GM12873 (cell line): ENCODE data around the gene ID1.

Experiments
- TF ChIP-seq, protein P1 (sequence below): IDR thresholded peaks from 2 replicates; pipeline ENCODE4 v1.5.1; 2012; ENCODE audit warnings: low read depth, mild to moderate bottlenecking, moderate library complexity, low read length, control low read depth; ENCODE audit not compliant: insufficient read depth; ENCODE audit errors: missing control alignments

The ID1 gene

DNA sequence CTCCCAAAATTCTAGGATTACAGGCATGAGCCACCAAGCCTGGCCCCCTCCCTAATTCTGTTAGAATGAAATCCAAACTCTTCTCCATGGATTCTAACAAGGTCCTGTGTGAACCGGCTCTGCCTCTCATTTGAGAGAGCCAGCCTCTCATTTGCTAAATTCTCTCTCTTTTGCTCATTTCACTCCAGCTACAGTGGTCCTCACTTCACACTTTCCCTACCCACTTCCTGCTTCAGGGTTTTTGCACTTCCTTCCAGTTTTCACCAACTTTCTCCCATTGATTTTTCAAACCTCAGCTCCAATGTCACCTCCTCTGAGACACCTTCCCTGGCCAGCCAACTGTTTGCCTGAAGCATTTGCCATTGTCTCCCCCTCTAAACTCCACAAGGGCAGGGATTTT, 37.7 kb downstream of the ID1 start:
- TF ChIP-seq, protein P1, sequence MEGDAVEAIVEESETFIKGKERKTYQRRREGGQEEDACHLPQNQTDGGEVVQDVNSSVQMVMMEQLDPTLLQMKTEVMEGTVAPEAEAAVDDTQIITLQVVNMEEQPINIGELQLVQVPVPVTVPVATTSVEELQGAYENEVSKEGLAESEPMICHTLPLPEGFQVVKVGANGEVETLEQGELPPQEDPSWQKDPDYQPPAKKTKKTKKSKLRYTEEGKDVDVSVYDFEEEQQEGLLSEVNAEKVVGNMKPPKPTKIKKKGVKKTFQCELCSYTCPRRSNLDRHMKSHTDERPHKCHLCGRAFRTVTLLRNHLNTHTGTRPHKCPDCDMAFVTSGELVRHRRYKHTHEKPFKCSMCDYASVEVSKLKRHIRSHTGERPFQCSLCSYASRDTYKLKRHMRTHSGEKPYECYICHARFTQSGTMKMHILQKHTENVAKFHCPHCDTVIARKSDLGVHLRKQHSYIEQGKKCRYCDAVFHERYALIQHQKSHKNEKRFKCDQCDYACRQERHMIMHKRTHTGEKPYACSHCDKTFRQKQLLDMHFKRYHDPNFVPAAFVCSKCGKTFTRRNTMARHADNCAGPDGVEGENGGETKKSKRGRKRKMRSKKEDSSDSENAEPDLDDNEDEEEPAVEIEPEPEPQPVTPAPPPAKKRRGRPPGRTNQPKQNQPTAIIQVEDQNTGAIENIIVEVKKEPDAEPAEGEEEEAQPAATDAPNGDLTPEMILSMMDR, result no peak

DNA sequence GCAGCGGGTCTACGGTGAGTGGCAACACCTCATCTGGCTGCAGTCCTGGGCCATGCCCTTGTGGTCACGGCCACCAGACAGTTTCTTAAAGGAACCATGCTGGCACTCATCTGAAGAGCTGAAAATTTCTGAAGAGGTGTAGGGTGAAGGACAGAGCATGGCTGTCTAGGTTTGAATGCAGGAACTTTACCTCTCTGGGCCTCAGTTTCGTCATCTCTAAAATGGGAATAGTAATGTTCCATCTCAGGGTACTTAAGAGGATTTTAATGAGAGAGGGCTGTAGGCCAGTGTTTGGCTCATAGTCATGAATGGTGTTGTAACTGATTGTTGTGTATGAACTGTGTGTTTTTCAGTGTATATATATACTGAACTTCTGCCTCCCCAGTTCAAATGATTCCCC, 38.4 kb downstream of the ID1 start:
- TF ChIP-seq, protein P1, result no peak

DNA sequence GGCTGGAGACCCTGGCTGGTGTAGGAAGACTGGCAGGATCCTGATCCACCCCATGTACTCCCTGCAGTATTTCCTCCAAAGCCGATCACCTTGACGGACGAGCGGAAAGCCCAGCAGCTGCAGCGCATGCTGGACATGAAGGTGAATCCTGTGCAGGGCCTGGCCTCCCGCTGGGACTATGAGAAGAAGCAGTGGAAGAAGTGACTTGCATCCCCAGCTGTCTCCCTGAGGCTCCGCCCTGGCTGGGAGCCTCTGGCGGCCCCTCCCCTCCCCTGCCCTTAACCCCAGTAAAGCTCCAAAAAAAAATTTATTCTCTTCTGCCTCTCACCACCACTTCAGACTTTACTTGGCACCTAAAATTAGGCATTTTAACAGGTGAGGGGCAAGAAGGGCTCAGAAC, 39.6 kb downstream of the ID1 start:
- TF ChIP-seq, protein P1, result no peak

DNA sequence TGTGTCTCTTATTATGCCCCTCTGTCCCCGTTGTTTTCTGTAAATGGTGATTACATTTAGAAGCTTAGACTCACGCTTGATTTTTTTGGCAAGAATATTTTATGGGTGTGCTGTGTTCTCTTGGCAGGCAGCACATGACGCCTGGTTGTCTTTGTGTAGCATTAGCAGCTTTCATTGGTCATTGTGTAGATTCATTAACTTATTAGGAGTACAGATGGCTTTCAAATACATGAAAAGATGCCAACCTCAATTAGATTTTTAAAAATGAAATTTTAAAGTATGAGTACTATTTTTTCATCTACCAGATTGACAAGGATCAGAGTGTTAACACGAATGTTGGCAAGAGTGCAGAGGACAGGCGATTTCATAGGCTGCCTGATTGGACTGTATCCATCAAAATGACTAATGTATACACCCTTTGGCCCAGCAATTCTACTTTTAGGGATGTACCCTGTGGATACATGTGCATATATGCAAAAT, 47.9 kb downstream of the ID1 start:
- TF ChIP-seq, protein P1, result no peak

DNA sequence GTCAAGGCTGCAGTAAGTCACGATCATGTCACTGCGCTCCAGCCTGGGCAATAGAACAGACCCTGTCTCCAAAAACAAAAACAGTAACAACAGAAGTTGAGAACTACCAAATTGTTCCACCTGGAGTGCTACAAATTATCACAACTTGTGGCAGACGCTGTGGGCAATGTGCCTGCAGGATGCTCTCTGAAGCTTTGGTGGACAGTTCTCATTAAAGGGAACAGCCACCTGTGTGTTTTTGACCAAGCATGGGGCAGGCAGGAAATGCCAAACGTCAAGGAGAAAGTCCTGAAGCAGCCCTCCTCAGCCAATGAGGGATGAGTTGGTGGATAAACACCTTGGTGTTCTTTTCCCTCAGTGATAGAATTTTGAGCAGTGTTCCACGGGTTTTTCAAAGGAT, 48.5 kb downstream of the ID1 start:
- TF ChIP-seq, protein P1, result no peak

DNA sequence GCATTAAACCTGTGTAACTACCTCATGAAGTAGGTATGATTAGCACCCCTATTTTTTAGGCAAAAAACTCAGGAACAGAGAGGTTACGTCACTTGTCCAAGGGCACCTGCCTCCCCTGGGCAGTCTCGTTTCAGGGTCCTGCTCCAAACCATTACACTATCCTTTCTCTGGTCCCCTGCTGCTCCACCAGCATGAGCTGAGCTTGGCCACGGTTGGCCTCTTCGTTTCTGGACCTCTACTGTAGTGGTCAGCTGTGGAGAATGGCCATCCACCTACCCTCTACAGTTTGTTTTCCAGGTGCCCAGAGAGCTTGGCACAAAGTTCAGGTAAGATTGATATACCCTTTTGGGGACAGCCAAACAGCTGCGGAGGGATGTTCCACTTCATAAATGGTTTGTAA, 49.4 kb downstream of the ID1 start:
- TF ChIP-seq, protein P1, result no peak
